Esophagus muscularis mucosa (tissue), 4 donors: Measurements from ENCODE around the gene CCDC12.

Experiments
- EP300 ChIP-seq: sonication (generic); formaldehyde crosslinking; IDR thresholded peaks from one replicate; pipeline ENCODE4 v1.6.1; 2017; ENCODE audit warnings: antibody characterized with exemption
- POLR2A ChIP-seq: fragments of 450-650 bp; IDR thresholded peaks from one replicate; pipeline ENCODE4 v1.6.1; 2017; ENCODE audit warnings: antibody characterized with exemption, moderate library complexity, mild to moderate bottlenecking, low read depth
- POLR2AphosphoS5 ChIP-seq, 2 donors: sonication (generic); formaldehyde crosslinking; IDR thresholded peaks; one replicate each; pipeline ENCODE4 v1.6.1; 2017; ENCODE audit warnings: antibody characterized with exemption in 2 of 2
- TF ChIP-seq, protein P1 (sequence below), 3 experiments: fragments of 200-600 bp in 2 of 3; fragments of 450-650 bp in 1 of 3; sonication (generic) in 2 of 3; IDR thresholded peaks; one replicate each; pipeline ENCODE4 v1.5.1; 2017 to 2019; ENCODE audit warnings: antibody characterized with exemption in 3 of 3, mild to moderate bottlenecking in 2 of 3, moderate library complexity in 1 of 3

DNA sequence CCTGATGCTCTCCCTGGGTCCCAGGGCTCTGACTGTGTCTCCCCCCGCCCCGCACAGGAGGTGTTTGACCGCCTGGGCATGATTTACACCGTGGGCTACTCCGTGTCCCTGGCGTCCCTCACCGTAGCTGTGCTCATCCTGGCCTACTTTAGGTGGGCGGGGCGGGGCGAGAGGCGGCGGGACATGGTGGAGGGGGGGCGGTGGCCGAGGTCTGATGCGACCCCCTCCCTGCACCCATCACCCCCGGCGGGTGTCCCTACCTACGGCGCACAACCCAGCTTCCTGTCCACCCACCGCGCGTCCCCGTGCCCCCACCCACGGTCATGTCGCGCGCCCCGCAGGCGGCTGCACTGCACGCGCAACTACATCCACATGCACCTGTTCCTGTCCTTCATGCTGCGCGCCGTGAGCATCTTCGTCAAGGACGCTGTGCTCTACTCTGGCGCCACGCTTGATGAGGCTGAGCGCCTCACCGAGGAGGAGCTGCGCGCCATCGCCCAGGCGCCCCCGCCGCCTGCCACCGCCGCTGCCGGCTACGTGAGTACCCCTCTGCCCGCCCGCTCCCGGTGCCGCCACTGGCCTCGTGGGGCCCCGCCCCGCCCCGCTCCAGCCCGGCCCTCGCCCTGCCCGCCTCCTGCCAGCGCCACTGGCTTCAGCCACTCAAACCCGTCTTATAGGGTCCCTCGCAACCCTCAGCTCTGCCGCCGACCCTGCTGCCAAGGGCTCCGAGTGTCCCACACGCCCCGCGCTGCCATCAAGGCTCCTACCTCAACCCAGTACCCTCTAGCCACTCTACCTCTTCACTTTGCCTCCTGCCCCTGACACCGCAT is 78.0 kb downstream of the CCDC12 start:
- TF ChIP-seq, protein P1, sequence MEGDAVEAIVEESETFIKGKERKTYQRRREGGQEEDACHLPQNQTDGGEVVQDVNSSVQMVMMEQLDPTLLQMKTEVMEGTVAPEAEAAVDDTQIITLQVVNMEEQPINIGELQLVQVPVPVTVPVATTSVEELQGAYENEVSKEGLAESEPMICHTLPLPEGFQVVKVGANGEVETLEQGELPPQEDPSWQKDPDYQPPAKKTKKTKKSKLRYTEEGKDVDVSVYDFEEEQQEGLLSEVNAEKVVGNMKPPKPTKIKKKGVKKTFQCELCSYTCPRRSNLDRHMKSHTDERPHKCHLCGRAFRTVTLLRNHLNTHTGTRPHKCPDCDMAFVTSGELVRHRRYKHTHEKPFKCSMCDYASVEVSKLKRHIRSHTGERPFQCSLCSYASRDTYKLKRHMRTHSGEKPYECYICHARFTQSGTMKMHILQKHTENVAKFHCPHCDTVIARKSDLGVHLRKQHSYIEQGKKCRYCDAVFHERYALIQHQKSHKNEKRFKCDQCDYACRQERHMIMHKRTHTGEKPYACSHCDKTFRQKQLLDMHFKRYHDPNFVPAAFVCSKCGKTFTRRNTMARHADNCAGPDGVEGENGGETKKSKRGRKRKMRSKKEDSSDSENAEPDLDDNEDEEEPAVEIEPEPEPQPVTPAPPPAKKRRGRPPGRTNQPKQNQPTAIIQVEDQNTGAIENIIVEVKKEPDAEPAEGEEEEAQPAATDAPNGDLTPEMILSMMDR (IDR thresholded peaks at IDR 0.05), result no peak
- TF ChIP-seq EP300 (no peak), POLR2AphosphoS5 (IDR thresholded peaks at IDR 0.05) (no peak), POLR2A (no peak)
